Gastroesophageal sphincter (tissue), 4 donors: ENCODE results near the gene MEIS2. TPM values are rescaled to one million over a fixed set of nuclear protein-coding genes. Genes with fewer than 3 reads are reported as not detected.

ENCODE experiments used
- ATAC-seq: fragments of 150-250 bp; one replicate; pipeline ENCODE4 v1.9.1; 2016; ENCODE audit warnings: mild to moderate bottlenecking, moderate library complexity
- H3K27ac ChIP-seq, 4 donors: fragments of 200-600 bp; sonication (generic) in 3 of 4; 1 replicate in 3 of 4; 2 replicates in 1 of 4; pipeline ENCODE4 v1.5.1; 2016 to 2019
- H3K27me3 ChIP-seq: fragments of 200-600 bp; sonication (generic); one replicate; pipeline ENCODE4 v1.5.1; 2019
- H3K36me3 ChIP-seq, 2 donors: fragments of 200-600 bp; sonication (generic); one replicate each; pipeline ENCODE4 v1.5.1; 2019; ENCODE audit warnings: control low read depth in 1 of 2
- H3K4me1 ChIP-seq, 3 donors: fragments of 200-600 bp; sonication (generic); 1 replicate in 2 of 3; 2 replicates in 1 of 3; pipeline ENCODE4 v1.5.1; 2016 to 2019; ENCODE audit warnings: control low read depth in 2 of 3
- H3K4me3 ChIP-seq, 2 donors: fragments of 200-600 bp; sonication (generic); one replicate each; pipeline ENCODE4 v1.5.1; 2019; ENCODE audit warnings: mild to moderate bottlenecking in 1 of 2, moderate library complexity in 1 of 2
- H3K9me3 ChIP-seq, 3 donors: fragments of 200-600 bp; sonication (generic); one replicate each; pipeline ENCODE4 v1.5.1; 2017 to 2019; ENCODE audit warnings: control low read depth in 2 of 3
- CTCF ChIP-seq, 4 experiments: fragments of 200-600 bp in 2 of 4; fragments of 450-650 bp in 2 of 4; sonication (generic) in 1 of 4; IDR thresholded peaks; one replicate each; pipeline ENCODE4 v1.5.1; 2017 to 2019; ENCODE audit warnings: antibody characterized with exemption in 4 of 4, mild to moderate bottlenecking in 2 of 4, moderate library complexity in 2 of 4
- EP300 ChIP-seq: sonication (generic); formaldehyde crosslinking; IDR thresholded peaks from one replicate; pipeline ENCODE4 v1.6.1; 2017; ENCODE audit warnings: antibody characterized with exemption, mild to moderate bottlenecking
- POLR2A ChIP-seq, 2 donors: fragments of 450-650 bp; IDR thresholded peaks; one replicate each; pipeline ENCODE4 v1.6.1; 2017; ENCODE audit warnings: antibody characterized with exemption in 2 of 2, mild to moderate bottlenecking in 2 of 2, moderate library complexity in 1 of 2
- POLR2AphosphoS5 ChIP-seq: sonication (generic); formaldehyde crosslinking; IDR thresholded peaks from one replicate; pipeline ENCODE4 v1.6.1; 2017; ENCODE audit warnings: antibody characterized with exemption
- whole genome bisulfite sequencing, 2 donors: methylation state at CpG; one replicate each; pipeline ENCODE4 v1.1.5; 2018; ENCODE audit warnings: low coverage in 1 of 2; 5-methylcytosine and 5-hydroxymethylcytosine counted together
- total RNA-seq, 4 donors: library from RNA; depleted of rRNA; stranded (reverse); fragments of >200 nt; gene quantifications; one replicate each; pipeline ENCODE4 v1.1.0, GENCODE V29; 2016

Gene MEIS2
- total RNA-seq, 4 donors from 2014 or later = 43.1 to 108 (median 85.7) TPM

DNA sequence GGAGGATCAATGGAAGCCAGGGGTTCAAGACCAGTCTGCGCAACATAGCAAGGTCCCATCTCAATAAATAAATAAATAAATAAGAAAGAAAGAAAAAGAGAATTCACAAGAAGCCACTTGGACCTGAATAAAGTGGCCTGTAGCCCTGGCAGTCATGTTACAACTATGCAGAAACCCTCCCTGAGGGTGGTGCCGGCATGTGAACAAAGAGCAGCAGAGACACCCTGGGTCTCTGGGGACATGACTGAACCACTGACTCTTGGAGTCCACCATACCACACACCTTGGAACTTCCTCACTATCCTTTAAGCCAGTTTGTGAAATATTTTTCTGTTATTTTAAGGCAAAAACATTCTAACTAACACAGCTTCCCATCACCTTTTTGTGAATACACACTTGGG lies 93.0 kb downstream of the MEIS2 start:
- TF ChIP-seq EP300 (no peak), POLR2AphosphoS5 (no peak), CTCF (IDR thresholded peaks at IDR 0.05) (no peak), POLR2A (IDR thresholded peaks at IDR 0.05) (no peak)
- H3K4me3 ChIP-seq = no peak overlapping the region
- no peaks in the 10 kb centered on the region for H3K4me1 ChIP-seq
- no peak for ATAC-seq
- 90 to 94% methylated on average over 2 of the region's 2 CpGs for WGBS, 2 donors
- no peak overlapping the region for H3K27ac ChIP-seq
- H3K27me3 ChIP-seq = no peaks in the 10 kb centered on the region
- peaks cover 0 to 21% of the 10 kb centered on the region in 2 donors for H3K36me3 ChIP-seq
- no peaks in the 10 kb centered on the region for H3K9me3 ChIP-seq

DNA sequence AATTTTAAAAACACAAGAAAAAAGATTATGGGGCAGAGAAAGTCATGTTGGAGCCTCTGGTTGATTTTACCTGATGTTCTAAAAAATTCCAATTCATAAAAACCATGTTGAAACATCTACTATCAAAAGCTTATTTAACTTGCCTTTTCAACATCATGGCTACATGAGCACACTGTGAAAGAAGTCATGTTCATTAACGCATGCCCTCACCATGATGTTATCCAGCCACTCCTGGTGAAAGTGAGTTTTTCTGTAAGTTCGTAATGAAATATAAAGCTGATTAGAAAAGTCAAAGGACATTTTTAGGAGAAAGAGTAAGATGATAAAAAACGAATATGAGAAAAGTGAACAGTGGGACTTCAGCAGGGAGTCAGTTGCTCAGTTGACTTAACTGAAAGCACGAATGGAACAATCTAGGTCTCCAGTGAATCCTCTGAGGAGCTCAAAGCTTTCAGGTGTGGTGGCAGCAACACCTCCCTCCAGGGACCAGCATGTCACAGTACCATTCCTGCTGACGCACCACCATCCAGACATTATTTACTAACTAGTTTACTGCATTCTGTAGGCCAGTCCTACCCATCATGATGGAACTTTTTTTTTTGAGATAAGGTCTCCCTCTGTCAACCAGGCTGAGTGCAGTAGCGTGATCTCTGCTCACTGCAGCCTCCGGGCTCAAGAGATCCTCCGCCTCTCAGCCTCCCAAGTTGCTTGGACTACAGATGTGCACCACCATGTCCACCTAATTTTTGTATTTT lies 95.2 kb downstream of the MEIS2 start:
- 67 to 76% methylated on average over 5 to 8 of the region's 8 CpGs for WGBS, 2 donors
- no peaks in the 10 kb centered on the region for H3K4me1 ChIP-seq
- no peaks in the 10 kb centered on the region for H3K9me3 ChIP-seq
- no peaks in the 10 kb centered on the region for H3K27me3 ChIP-seq
- no peak overlapping the region for H3K4me3 ChIP-seq
- no peak overlapping the region for H3K27ac ChIP-seq
- no peak for ATAC-seq
- peaks cover 0 to 21% of the 10 kb centered on the region in 2 donors for H3K36me3 ChIP-seq
- TF ChIP-seq POLR2AphosphoS5 (no peak), CTCF (IDR thresholded peaks at IDR 0.05) (no peak), POLR2A (IDR thresholded peaks at IDR 0.05) (no peak), EP300 (no peak)

GRCh38 chr15:37004373-37004869 lies 95.9 kb downstream of the MEIS2 start:
- no peak overlapping the region for H3K4me3 ChIP-seq
- H3K36me3 ChIP-seq = peaks cover 0 to 21% of the 10 kb centered on the region in 2 donors
- WGBS, 2 donors = 84 to 86% methylated on average over 3 to 4 of the region's 4 CpGs
- TF ChIP-seq CTCF (IDR thresholded peaks at IDR 0.05) (no peak), POLR2A (IDR thresholded peaks at IDR 0.05) (no peak), EP300 (no peak), POLR2AphosphoS5 (no peak)
- no peaks in the 10 kb centered on the region for H3K9me3 ChIP-seq
- no peaks in the 10 kb centered on the region for H3K27me3 ChIP-seq
- no peak for ATAC-seq
- H3K27ac ChIP-seq = no peak overlapping the region
- no peaks in the 10 kb centered on the region for H3K4me1 ChIP-seq

DNA sequence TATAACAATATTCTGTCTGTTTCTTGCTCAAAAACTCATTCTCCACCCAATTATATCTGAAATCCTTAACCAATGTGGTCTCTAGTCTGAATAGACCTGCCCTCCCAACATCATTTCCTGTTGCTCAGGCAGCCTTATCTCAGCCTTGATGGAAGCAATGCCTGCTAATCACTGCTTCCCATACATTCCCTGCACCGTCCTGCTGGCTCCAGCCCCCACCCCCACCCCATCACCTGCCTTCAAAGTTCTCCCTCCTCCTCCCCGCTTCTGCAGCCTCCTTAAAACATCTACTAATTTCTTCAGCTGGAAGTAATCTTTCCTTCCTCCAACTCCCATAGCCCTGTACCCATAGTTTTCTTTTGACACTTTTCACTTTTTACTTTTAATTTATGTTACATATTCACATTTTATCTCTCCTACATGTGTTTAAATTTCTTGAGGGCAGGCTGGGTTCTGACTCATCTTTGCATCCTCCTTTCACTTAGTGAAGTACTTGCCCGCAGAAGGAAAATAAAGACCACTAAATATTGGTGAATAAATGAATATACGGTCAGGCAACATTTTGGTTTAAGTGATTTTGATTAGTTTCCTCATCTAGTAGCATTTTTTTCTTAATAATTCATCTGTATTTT lies 98.2 kb downstream of the MEIS2 start:
- peaks cover 0 to 21% of the 10 kb centered on the region in 2 donors for H3K36me3 ChIP-seq
- no peaks in the 10 kb centered on the region for H3K27me3 ChIP-seq
- 89 to 92% methylated on average over 4 of the region's 4 CpGs for WGBS, 2 donors
- peaks cover 0 to 6% (median 0%) of the 10 kb centered on the region in 3 donors for H3K4me1 ChIP-seq
- ATAC-seq = no peak
- no peak overlapping the region for H3K27ac ChIP-seq
- TF ChIP-seq POLR2AphosphoS5 (no peak), CTCF (IDR thresholded peaks at IDR 0.05) (no peak), POLR2A (IDR thresholded peaks at IDR 0.05) (no peak)
- H3K4me3 ChIP-seq = no peak overlapping the region
- no peaks in the 10 kb centered on the region for H3K9me3 ChIP-seq

DNA sequence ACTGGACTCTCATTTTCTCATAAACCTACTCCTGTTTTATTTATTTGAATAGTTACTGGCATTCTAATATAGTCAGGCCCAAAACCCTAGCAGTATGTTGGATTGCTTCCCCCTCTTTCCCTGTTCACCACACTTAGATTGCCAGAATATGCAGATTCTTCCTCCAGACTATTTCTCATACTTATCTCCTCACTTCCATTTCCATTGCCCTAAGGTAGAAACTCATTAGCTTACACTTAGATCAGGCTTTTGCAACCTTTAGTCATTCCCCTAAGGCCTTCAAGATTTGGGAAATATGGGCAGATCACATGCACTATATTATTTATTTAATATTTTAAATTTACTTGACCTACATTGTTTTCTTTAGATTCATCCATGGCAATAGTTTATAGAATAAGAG lies 98.9 kb downstream of the MEIS2 start:
- no peak overlapping the region for H3K4me3 ChIP-seq
- peaks cover 0 to 21% of the 10 kb centered on the region in 2 donors for H3K36me3 ChIP-seq
- ATAC-seq = no peak
- no peak overlapping the region for H3K27ac ChIP-seq
- H3K4me1 ChIP-seq = peaks cover 0 to 13% (median 4%) of the 10 kb centered on the region in 3 donors
- no peak for TF ChIP-seq POLR2AphosphoS5
- TF ChIP-seq EP300 = no peak
- TF ChIP-seq POLR2A (IDR thresholded peaks at IDR 0.05) = no peak
- no peak for TF ChIP-seq CTCF (IDR thresholded peaks at IDR 0.05)
- H3K9me3 ChIP-seq = no peaks in the 10 kb centered on the region
- H3K27me3 ChIP-seq = no peaks in the 10 kb centered on the region
